OCI-LY7 (cell line): ENCODE results near the gene SLC25A22. TPM values are rescaled to one million over a fixed set of nuclear protein-coding genes. Genes with fewer than 3 reads are reported as not detected.

ENCODE experiments used
- BruUV-seq: library from RNA; stranded (reverse); fragments of 400-500 nt; replicated peaks from 2 replicates; lab custom pipeline; 2021; lab: Mats Ljungman, UMichigan
- CTCF ChIA-PET: fragments of 300-600 bp; sonication (Branson Sonifier 250); formaldehyde crosslinking; loops from one replicate; lab custom pipeline; 2022; ENCODE audit warnings: antibody characterized with exemption; ENCODE audit not compliant: unreplicated experiment; lab: Charles Lee
- POLR2A ChIA-PET: fragments of 300-600 bp; sonication (Branson Sonifier 250); formaldehyde crosslinking; loops from one replicate; lab custom pipeline; 2022; ENCODE audit warnings: antibody characterized with exemption; lab: Charles Lee
- DNase-seq: peaks from one replicate; pipeline ENCODE4 v3.0.0-alpha.2; 2015; ENCODE audit warnings: low spot score
- H2AFZ ChIP-seq: fragments of 200-600 bp; sonication (generic), shearing (Covaris generic); 2 replicates; pipeline ENCODE4 v1.6.1; 2014; ENCODE audit warnings: mild to moderate bottlenecking, antibody characterized with exemption, low read length, moderate library complexity
- H3K27ac ChIP-seq: fragments of 200-600 bp; sonication (generic); 2 replicates; pipeline ENCODE4 v1.5.1; 2014; ENCODE audit warnings: mixed run types, low read depth, mild to moderate bottlenecking, moderate library complexity, low read length, inconsistent platforms; ENCODE audit not compliant: poor library complexity, severe bottlenecking
- H3K36me3 ChIP-seq: fragments of 200-600 bp; sonication (generic); 2 replicates; pipeline ENCODE4 v1.6.1; 2014; ENCODE audit warnings: mild to moderate bottlenecking, antibody characterized with exemption, low read length, moderate library complexity, mixed read lengths; ENCODE audit not compliant: insufficient read depth
- H3K4me1 ChIP-seq: fragments of 200-600 bp; sonication (generic); 2 replicates; pipeline ENCODE4 v1.5.1; 2014; ENCODE audit warnings: mild to moderate bottlenecking, low read length; ENCODE audit not compliant: insufficient read depth, poor library complexity, severe bottlenecking
- H3K4me2 ChIP-seq: fragments of 200-600 bp; sonication (generic); 2 replicates; pipeline ENCODE4 v1.6.1; 2014; ENCODE audit warnings: mild to moderate bottlenecking, low read length
- H3K4me3 ChIP-seq: fragments of 200-600 bp; sonication (generic); 2 replicates; pipeline ENCODE4 v1.5.1; 2014; ENCODE audit warnings: mild to moderate bottlenecking, low read depth, low read length; ENCODE audit not compliant: poor library complexity, severe bottlenecking
- H3K79me2 ChIP-seq: fragments of 200-600 bp; sonication (generic); 2 replicates; pipeline ENCODE4 v1.6.1; 2016; ENCODE audit warnings: low read depth, mild to moderate bottlenecking, low read length, moderate library complexity, mixed read lengths; ENCODE audit not compliant: insufficient read depth
- H3K9me2 ChIP-seq: fragments of 200-600 bp; sonication (generic); 2 replicates; pipeline ENCODE4 v1.6.1; 2016; ENCODE audit warnings: mild to moderate bottlenecking, low read length, mixed read lengths; ENCODE audit not compliant: insufficient read depth
- H3K9me3 ChIP-seq: fragments of 200-600 bp; sonication (generic); 2 replicates; pipeline ENCODE4 v1.6.1; 2014; ENCODE audit warnings: mild to moderate bottlenecking, mixed run types, low read length, mixed read lengths
- H4K20me1 ChIP-seq: fragments of 200-600 bp; sonication (generic); 2 replicates; pipeline ENCODE4 v1.6.1; 2014; ENCODE audit warnings: mild to moderate bottlenecking, antibody characterized with exemption, low read length, moderate library complexity, mixed read lengths; ENCODE audit not compliant: insufficient read depth
- EZH2phosphoT487 ChIP-seq: fragments of 200-600 bp; sonication (generic); IDR thresholded peaks from 2 replicates; pipeline ENCODE4 v1.6.1; 2018; ENCODE audit warnings: low read depth, borderline replicate concordance, mild to moderate bottlenecking, mixed run types, antibody characterized with exemption, low read length, moderate library complexity, mixed read lengths
- intact Hi-C: fragments of 100-400 bp; cut with micrococcal nuclease; formaldehyde crosslinking; loops from one replicate; pipeline ENCODE4 v1.10.0; 2022; ENCODE audit not compliant: unreplicated experiment
- total RNA-seq, 2 experiments: library from RNA; depleted of rRNA in 1 of 2; stranded (reverse); fragments of >200 nt in 1 of 2; shearing (Covaris generic) in 1 of 2; gene quantifications; 2 replicates each; pipeline ENCODE4 v1.2.3, GENCODE V29; 2014 to 2022
- TF ChIP-seq, protein P1 (sequence below): fragments of 200-600 bp; sonication (generic); conservative IDR thresholded peaks from 2 replicates; pipeline ENCODE4 v1.5.1; 2014; ENCODE audit warnings: mild to moderate bottlenecking, antibody characterized with exemption, low read length, moderate library complexity, mixed read lengths

The SLC25A22 gene
- total RNA-seq, 2 experiments from 2014 or later: 30.8 to 50.9 TPM

DNA sequence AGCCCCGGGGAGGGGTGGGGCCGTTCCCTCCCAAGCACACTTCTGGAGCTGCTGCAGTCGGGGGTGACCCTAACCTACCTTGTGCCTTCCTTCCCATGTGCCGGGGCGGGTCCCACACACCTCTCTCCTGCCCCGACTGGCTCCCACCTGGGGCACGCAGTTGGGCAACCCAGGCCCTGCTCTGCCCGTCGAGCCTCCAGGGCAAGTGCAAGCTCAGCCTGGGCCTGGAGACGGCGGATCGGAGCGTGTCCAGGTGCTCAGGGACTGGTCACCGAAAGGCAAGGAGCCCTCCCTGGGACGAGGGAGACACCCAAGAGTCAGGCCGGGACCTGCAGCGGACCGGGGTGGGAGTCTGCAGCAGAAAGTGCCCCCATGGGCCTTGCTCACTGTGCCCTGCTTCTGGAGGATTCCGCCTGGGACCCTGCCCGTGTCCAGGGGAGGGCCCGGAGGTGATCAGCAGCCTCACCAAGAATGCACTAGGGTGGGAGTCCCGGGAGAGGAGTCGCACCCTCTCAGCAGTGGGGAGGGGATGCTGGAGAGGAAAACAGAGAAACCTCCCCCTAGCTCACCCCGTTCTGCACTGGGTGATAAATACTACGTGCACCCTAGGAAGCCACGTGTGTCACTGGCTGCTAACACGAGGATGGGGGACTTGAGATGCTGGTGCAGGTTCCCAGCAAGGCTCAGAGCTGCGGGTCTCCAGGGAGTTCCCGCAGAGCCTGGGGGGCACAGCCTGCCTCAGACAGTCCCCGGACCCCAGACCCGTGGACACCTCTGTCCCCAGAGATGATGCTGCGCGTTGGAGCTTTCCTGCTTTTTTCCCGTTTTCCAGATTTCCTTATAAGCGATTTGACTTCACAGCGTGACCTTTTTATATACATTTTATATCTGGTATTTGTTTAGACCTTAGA lies 15.6 kb downstream of the SLC25A22 start:
- intact Hi-C loops: no loop called here
- BruUV-seq: no TSS peak
- Histone ChIP-seq H3K4me1 (peaks cover 13% of the 10 kb centered on the region), H3K9me3 (no peaks in the 10 kb centered on the region), H3K4me3 (no peak overlapping the region), H3K4me2 (no peak overlapping the region), H3K79me2 (no peaks in the 10 kb centered on the region), H2AFZ (no peak overlapping the region), H3K36me3 (peaks cover 2% of the 10 kb centered on the region; the same call in 1 of the 2 replicates), H3K9me2 (no peaks in the 10 kb centered on the region), H3K27ac (no peak overlapping the region), H4K20me1 (no peaks in the 10 kb centered on the region)
- POLR2A ChIA-PET: no interaction called here
- CTCF ChIA-PET: no interaction called here
- TF ChIP-seq, protein P1, sequence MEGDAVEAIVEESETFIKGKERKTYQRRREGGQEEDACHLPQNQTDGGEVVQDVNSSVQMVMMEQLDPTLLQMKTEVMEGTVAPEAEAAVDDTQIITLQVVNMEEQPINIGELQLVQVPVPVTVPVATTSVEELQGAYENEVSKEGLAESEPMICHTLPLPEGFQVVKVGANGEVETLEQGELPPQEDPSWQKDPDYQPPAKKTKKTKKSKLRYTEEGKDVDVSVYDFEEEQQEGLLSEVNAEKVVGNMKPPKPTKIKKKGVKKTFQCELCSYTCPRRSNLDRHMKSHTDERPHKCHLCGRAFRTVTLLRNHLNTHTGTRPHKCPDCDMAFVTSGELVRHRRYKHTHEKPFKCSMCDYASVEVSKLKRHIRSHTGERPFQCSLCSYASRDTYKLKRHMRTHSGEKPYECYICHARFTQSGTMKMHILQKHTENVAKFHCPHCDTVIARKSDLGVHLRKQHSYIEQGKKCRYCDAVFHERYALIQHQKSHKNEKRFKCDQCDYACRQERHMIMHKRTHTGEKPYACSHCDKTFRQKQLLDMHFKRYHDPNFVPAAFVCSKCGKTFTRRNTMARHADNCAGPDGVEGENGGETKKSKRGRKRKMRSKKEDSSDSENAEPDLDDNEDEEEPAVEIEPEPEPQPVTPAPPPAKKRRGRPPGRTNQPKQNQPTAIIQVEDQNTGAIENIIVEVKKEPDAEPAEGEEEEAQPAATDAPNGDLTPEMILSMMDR: no peak
- TF ChIP-seq EZH2phosphoT487: no peak
- no peak for DNase-seq

DNA sequence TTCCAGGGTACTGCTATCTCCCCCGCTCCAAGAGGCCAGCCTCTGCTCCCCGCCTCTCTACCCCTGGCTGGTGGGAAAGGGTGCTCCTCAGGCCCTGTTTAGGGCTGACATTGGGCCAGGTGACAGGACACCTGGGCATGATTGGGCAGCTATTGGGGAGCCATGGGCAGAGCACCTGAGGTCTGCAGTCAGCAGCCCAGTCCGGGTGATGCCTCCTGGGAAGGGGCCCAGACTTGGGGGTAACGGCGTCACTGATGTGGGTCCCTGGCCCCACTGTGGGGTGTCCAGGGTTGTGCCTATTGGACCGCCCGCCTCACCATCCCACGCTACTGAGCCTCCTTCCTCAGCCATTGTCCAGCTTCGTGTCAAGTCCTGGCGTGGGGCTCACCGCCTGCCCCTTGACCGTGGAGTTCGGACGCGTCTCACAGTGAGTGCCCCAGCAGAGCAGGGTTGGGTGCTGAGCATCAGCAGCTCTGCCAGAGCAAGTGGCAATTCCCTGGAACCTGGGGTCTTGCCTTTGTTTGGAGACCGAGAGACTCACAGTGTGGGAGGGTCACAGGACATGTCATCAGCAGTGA lies 18.0 kb downstream of the SLC25A22 start:
- Histone ChIP-seq H3K36me3 (peaks cover 1% of the 10 kb centered on the region; the same call in 1 of the 2 replicates), H2AFZ (no peak overlapping the region), H4K20me1 (no peaks in the 10 kb centered on the region), H3K4me3 (no peak overlapping the region), H3K79me2 (peaks cover 19% of the 10 kb centered on the region), H3K4me1 (peaks cover 19% of the 10 kb centered on the region), H3K9me2 (no peaks in the 10 kb centered on the region), H3K4me2 (no peak overlapping the region), H3K9me3 (no peaks in the 10 kb centered on the region), H3K27ac (no peak overlapping the region)
- ChIA-PET POLR2A (interaction anchor here (0.6 kb wide), 1 partner anchor 166 kb away, joined by 3 read pairs; no protein-coding TSS in a partner anchor), CTCF (no interaction called here)
- no peak for TF ChIP-seq EZH2phosphoT487
- TF ChIP-seq, protein P1: no peak
- intact Hi-C loops: no loop called here
- no peak for DNase-seq
- BruUV-seq: no TSS peak
